Activated T-cell treated with anti-CD3 and anti-CD28 coated beads for 48 hours (primary cell): ENCODE data around the gene ARL17B.
"Not testable (repeated sequence)": the region's sequence is repeated elsewhere in the genome, so short reads cannot be mapped to it uniquely, and the experiment has no call there.

Experiments
- DNase-seq: peaks from one replicate; pipeline ENCODE4 v3.0.0-alpha.2; 2020; ENCODE audit warnings: low read depth

ARL17B gene

DNA sequence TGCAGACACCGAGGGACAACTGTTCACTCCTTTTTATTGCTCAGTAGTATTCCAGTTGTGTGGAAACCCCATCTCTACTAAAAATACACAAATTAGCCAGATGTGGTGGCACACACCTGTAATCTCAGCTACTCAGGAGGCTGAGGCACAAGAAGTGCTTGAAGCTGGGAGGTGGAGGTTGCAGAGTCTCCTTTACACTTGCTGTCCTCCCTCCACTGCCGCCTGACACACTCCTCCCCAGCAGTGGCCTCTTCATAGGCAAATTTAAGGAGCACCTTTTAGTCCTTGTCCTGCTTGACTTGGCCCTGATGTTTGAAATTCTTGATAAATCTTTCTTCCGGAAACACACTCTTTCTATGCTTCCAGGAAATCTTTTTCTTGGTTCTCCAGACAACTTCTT lies 112.4 kb downstream of the ARL17B start:
- not testable (repeated sequence) for DNase-seq

DNA sequence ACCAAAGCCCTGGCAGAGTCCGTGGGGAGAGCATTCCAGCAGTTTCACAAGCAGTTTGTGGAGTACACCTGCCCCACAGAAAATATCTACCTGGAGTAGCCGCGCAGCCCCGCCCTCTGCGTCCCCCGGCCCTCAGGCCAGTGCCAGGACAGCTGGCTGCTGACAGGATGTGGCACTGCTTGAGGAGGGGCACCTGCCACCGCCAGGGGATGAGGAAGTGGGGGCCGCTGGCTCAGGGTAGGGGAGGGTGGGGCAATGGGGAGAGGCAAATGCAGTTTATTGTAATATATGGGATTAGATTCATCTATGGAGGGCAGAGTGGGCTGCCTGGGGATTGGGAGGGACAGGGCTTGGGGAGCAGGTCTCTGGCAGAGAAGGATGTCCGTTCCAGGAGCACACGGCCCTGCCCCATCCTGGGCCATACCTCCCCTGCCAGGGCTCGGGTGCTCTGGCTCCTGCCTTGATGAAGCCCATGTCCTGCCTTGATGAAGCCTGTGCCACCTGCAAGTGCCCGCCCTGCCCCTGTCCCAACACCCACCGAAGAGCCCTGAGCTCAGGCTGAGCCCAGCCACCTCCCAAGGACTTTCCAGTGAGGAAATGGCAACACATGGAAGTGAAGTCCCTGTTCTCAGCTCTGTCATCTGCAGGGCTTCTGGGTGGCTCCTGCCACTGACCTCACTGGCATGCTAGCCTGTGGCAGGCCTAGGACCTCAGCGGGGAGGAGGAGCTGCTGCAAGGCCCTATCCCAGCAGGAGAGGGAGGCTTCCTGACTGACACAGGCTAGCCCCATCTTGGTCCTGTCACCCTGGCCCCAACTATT lies 116.4 kb downstream of the ARL17B start:
- DNase-seq = not testable (repeated sequence)

DNA sequence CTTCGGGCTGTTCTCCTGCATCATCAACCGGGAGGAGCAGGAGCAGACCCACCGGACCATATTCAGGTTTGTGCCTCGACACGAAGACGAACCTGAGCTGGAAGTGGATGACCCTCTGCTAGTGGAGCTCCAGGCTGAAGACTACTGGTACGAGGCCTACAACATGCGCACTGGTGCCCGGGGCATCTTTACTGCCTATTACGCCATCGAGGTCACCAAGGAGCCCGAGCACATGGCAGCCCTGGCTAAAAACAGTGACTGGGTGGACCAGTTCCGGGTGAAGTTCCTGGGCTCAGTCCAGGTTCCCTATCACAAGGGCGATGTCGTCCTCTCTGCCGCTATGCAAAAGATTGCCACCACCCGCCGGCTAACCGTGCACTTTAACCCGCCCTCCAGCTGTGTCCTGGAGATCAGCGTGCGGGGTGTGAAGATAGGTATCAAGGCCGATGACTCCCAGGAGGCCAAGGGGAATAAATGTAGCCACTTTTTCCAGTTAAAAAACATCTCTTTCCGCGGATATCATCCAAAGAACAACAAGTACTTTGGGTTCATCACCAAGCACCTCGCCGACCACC lies 117.1 kb downstream of the ARL17B start:
- not testable (repeated sequence) for DNase-seq

DNA sequence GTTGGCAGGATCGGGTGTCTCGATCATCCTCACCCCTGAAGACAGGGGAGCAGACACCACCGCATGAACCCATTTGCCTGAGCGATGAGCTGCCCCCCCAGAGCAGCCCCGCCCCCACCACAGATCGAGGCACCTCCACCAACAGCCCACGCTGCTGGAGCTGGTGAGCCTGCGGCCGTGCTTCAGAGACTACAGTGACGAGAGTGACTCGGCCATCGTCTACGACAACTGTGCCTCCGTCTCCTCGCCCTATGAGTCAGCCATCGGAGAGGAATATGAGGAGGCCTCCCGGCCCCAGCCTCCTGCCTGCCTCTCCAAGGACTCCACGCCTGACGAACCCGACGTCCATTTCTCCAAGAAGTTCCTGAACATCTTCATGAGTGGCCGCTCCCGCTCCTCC lies 117.6 kb downstream of the ARL17B start:
- not testable (repeated sequence) for DNase-seq

DNA sequence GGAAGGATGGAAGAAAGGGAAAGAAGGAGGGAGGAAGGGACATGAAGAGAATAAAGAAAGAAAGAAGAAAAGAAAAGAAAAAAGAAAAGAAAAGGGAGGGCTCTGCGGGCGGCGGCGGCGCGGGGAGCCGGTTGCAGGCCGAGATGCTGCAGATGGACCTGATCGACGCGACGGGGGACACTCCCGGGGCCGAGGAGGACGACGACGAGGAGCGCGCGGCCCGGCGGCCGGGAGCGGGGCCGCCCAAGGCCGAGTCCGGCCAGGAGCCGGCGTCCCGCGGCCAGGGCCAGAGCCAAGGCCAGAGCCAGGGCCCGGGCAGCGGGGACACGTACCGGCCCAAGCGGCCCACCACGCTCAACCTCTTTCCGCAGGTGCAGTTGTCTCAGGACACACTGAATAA lies 118.1 kb downstream of the ARL17B start:
- not testable (repeated sequence) for DNase-seq

DNA sequence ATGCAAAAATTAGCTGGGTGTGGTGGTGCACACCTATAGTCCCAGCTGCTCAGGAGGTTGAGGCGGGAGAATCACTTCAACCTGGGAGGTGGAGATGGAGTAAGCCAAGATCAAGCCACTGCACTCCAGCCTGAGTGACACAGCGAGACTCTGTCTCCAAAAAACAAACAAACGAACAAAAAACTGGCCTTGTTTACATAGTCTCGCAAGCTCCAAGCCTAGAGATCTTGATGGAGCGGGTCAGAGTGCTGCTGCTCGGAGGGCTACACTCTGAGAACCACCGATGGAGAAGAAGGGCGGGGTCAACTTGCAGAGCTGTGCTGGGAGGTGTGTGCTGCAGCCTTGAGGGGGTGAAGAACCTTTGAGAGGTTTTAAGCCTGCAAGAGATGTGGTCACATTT lies 130.2 kb downstream of the ARL17B start:
- DNase-seq = not testable (repeated sequence)

DNA sequence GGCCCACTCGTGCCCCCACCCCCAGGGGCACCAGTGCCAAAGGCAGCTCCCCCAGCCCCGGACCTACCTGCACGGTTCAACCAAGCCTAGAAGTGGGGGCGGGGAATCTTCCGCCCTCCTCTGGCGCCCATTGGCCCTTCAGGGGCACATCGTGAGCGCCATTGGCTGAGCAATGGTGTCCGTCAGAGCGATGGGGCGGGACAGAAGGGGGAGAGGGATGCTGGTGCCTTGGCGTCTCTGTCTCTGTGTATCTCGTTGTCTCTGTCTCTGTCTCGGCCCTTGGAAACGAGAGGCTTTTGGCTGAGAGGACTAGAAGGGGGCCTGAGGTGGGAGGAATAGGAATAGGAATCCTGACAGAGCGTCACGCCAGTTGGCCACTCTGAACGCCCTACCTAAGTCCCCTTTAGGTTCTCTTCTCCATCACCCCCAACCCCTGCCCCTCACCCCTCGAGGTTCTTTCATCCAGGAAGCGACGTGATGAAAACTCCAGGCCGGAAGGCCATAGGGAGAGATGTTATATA lies 136.2 kb downstream of the ARL17B start:
- peak; percentile 93 for DNase-seq

DNA sequence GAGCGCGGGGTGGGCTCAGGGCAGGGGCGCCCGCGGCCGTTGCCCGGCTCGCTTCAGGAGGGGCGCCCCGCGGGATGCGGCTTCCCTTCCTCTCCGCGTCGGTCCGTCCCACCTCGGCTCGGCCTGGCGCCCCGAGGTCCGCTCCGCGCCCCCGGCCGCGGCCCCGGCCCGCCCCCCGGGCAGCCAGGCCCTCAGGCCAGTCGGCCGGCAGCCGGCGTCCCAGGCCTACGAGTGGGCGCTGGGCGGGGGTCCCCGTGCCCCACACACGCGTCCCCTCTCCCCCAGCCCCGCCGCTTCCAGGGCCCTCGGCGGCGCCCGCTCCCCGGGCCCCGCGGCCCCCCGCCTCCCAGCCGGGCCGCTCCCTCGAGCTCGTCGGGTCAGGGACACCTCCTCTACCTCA lies 136.7 kb downstream of the ARL17B start:
- DNase-seq = not testable (repeated sequence)
